HepG2 (cell line): Measurements from ENCODE around the gene FKBP10. TPM values are rescaled to one million over a fixed set of nuclear protein-coding genes. Genes with fewer than 3 reads are reported as not detected.

ENCODE experiments used
- ARHGAP35 ChIP-seq: sonication (generic); formaldehyde crosslinking; IDR thresholded peaks from 2 replicates; pipeline ENCODE4 v1.9.0; 2022; ENCODE audit warnings: mild to moderate bottlenecking, inconsistent platforms, moderate library complexity, missing genetic modification reagents, borderline replicate concordance
- ARID2 ChIP-seq: sonication (generic); formaldehyde crosslinking; IDR thresholded peaks from 2 replicates; pipeline ENCODE4 v1.8.1; 2022; ENCODE audit warnings: mild to moderate bottlenecking, missing genetic modification reagents, borderline replicate concordance
- CEBPB ChIP-seq: IDR thresholded peaks from 2 replicates; pipeline ENCODE4 v1.6.1; 2011; ENCODE audit warnings: low read depth, low read length, improper control_type of control experiment, borderline replicate concordance
- ETS1 ChIP-seq: sonication (generic); formaldehyde crosslinking; IDR thresholded peaks from 2 replicates; pipeline ENCODE4 v1.4.0; 2020; ENCODE audit warnings: missing genetic modification reagents
- FOSL1 ChIP-seq: sonication (generic); formaldehyde crosslinking; IDR thresholded peaks from 2 replicates; pipeline ENCODE4 v1.9.0; 2021; ENCODE audit warnings: missing genetic modification reagents, borderline replicate concordance
- KDM5A ChIP-seq: fragments of 200-600 bp; sonication (generic); IDR thresholded peaks from 2 replicates; pipeline ENCODE4 v1.7.0; 2018; ENCODE audit warnings: antibody characterized with exemption, mild to moderate bottlenecking, low read length, borderline replicate concordance
- MTERF4 ChIP-seq: sonication (generic); formaldehyde crosslinking; IDR thresholded peaks from 2 replicates; pipeline ENCODE4 v1.8.0; 2023; ENCODE audit warnings: mild to moderate bottlenecking, missing genetic modification reagents
- NFE2 ChIP-seq: sonication (generic); formaldehyde crosslinking; IDR thresholded peaks from 2 replicates; pipeline ENCODE4 v1.4.0; 2020; ENCODE audit warnings: missing genetic modification reagents
- PBX3 ChIP-seq: sonication (generic); formaldehyde crosslinking; IDR thresholded peaks from 2 replicates; pipeline ENCODE4 v1.8.1; 2023; ENCODE audit warnings: missing genetic modification reagents, inconsistent platforms, borderline replicate concordance
- PRMT3 ChIP-seq: sonication (generic); formaldehyde crosslinking; IDR thresholded peaks from 2 replicates; pipeline ENCODE4 v1.8.1; 2022; ENCODE audit warnings: low read depth, mild to moderate bottlenecking, moderate library complexity, missing genetic modification reagents, borderline replicate concordance
- REXO4 ChIP-seq: sonication (generic); formaldehyde crosslinking; IDR thresholded peaks from 2 replicates; pipeline ENCODE4 v1.8.0; 2022; ENCODE audit warnings: missing genetic modification reagents, mild to moderate bottlenecking, borderline replicate concordance
- SMAD3 ChIP-seq: sonication (generic); formaldehyde crosslinking; IDR thresholded peaks from 2 replicates; pipeline ENCODE4 v1.4.0; 2020; ENCODE audit warnings: missing genetic modification reagents
- SOX6 ChIP-seq, 2 experiments: fragments of 450-650 bp in 1 of 2; sonication (generic) in 1 of 2; formaldehyde crosslinking in 1 of 2; IDR thresholded peaks; 2 replicates each; pipeline versions ENCODE4 v1.4.0 to v1.6.1; 2017 to 2020; ENCODE audit warnings: antibody characterized with exemption in 1 of 2, mild to moderate bottlenecking in 1 of 2, missing genetic modification reagents in 1 of 2
- SYNCRIP ChIP-seq: fragments of 200-400 bp; formaldehyde crosslinking; IDR thresholded peaks from 2 replicates; pipeline ENCODE4 v1.6.1; 2018; ENCODE audit warnings: mild to moderate bottlenecking, low read depth, low read length; ENCODE audit not compliant: insufficient read depth
- XRCC5 ChIP-seq: fragments of 200-400 bp; formaldehyde crosslinking; optimal IDR thresholded peaks from 2 replicates; pipeline ENCODE3; 2017; ENCODE audit warnings: mild to moderate bottlenecking, low read length
- ZBTB3 ChIP-seq: sonication (generic); formaldehyde crosslinking; IDR thresholded peaks from 2 replicates; pipeline ENCODE4 v1.4.0; 2020; ENCODE audit warnings: low read depth, mild to moderate bottlenecking, moderate library complexity, missing genetic modification reagents, borderline replicate concordance
- ZKSCAN8 ChIP-seq: IDR thresholded peaks from 2 replicates; pipeline ENCODE4 v1.6.1; 2016; ENCODE audit warnings: borderline replicate concordance, missing genetic modification reagents, missing compliant biosample characterization
- ZMAT3 ChIP-seq: sonication (generic); formaldehyde crosslinking; conservative IDR thresholded peaks from 2 replicates; pipeline ENCODE4 v1.7.0; 2021; ENCODE audit warnings: missing genetic modification reagents
- ZNF160 ChIP-seq: sonication (generic); formaldehyde crosslinking; IDR thresholded peaks from 2 replicates; pipeline ENCODE4 v1.8.0; 2022; ENCODE audit warnings: mild to moderate bottlenecking, inconsistent platforms, missing genetic modification reagents
- ZNF18 ChIP-seq: sonication (generic); formaldehyde crosslinking; IDR thresholded peaks from 2 replicates; pipeline ENCODE4 v1.8.0; 2022; ENCODE audit warnings: mild to moderate bottlenecking, missing genetic modification reagents; ENCODE audit not compliant: insufficient replicate concordance
- ZNF44 ChIP-seq: sonication (generic); formaldehyde crosslinking; IDR thresholded peaks from 2 replicates; pipeline ENCODE4 v1.5.1; 2020; ENCODE audit warnings: mild to moderate bottlenecking, missing genetic modification reagents
- ZNF703 ChIP-seq: sonication (generic); formaldehyde crosslinking; IDR thresholded peaks from 2 replicates; pipeline ENCODE4 v1.5.1; 2020; ENCODE audit warnings: missing genetic modification reagents, mild to moderate bottlenecking, moderate library complexity, borderline replicate concordance
- ZNF816 ChIP-seq: sonication (generic); formaldehyde crosslinking; IDR thresholded peaks from 2 replicates; pipeline ENCODE4 v1.8.0; 2022; ENCODE audit warnings: missing genetic modification reagents, mild to moderate bottlenecking, borderline replicate concordance
- ZSCAN30 ChIP-seq: sonication (generic); formaldehyde crosslinking; IDR thresholded peaks from 2 replicates; pipeline ENCODE4 v1.5.0; 2020; ENCODE audit warnings: mild to moderate bottlenecking, missing genetic modification reagents
- polyA plus RNA-seq, 8 experiments: library from polyadenylated mRNA; depleted of rRNA in 3 of 8; stranded (reverse) in 7 of 8; unstranded in 1 of 8; fragments of >200 nt; fragmentation: Illumina TruSeq in 4 of 8; extraction: Trizol in 4 of 8; gene quantifications; 2 replicates each; pipeline versions ENCODE4 v1.2.1 to v1.2.3, GENCODE V29; 2011 to 2016; ENCODE audit warnings: low read depth in 4 of 8, missing spikeins in 1 of 8, mixed read lengths in 1 of 8; ENCODE audit not compliant: insufficient read depth in 1 of 8
- total RNA-seq, 5 experiments: library from RNA; depleted of rRNA; stranded (reverse); fragments of >200 nt; fragmentation: Illumina TruSeq; extraction: Trizol; gene quantifications; 2 replicates each; pipeline ENCODE4 v1.2.3, GENCODE V29; 2016; ENCODE audit warnings: low read depth in 1 of 5

FKBP10 gene
- total and polyA plus RNA-seq, 2 of the 13 experiments (the other 11 are each of a cell fraction or from before 2014, with no cell fraction given): 149 to 573 TPM

GRCh38 chr17:41835800-41836549, 23.2 kb downstream of the FKBP10 start, which contains the start of gene NT5C3B (continued):
- TF ChIP-seq MTERF4 (CRISPR knock-in tag) (no peak), ETS1 (no peak), ZNF18 (CRISPR knock-in tag) (peak; percentile 17), NFE2 (no peak), ZNF703 (CRISPR knock-in tag) (no peak), ZNF160 (CRISPR knock-in tag) (peak; percentile 55; the same call in 1 of the 2 replicates), PRMT3 (CRISPR knock-in tag) (no peak), ARID2 (CRISPR knock-in tag) (no peak), FOSL1 (CRISPR knock-in tag) (no peak), ARHGAP35 (CRISPR knock-in tag) (peak; percentile 64), ZKSCAN8 (no peak), REXO4 (CRISPR knock-in tag) (no peak), CEBPB (no peak), SOX6 (IDR thresholded peaks at IDR 0.05) (no peak), SOX6 (CRISPR knock-in tag; IDR thresholded peaks at IDR 0.05) (peak; percentile 5; the same call in 1 of the 2 replicates), PBX3 (CRISPR knock-in tag) (no peak), XRCC5 (no peak), ZMAT3 (no peak), SMAD3 (CRISPR knock-in tag) (no peak), ZBTB3 (no peak), ZSCAN30 (no peak), ZNF816 (CRISPR knock-in tag) (0 out of 2 replicates have a peak, but pooled peaks have one; percentile 39), SYNCRIP (no peak), ZNF44 (CRISPR knock-in tag) (no peak), KDM5A (peak; percentile 39; the same call in 1 of the 2 replicates)
